DOHH2 (cell line): ENCODE results near the gene ZFYVE9.

Experiments used
- EZH2phosphoT487 ChIP-seq: fragments of 200-600 bp; sonication (generic); IDR thresholded peaks from 2 replicates; pipeline ENCODE4 v1.6.1; 2017; ENCODE audit warnings: borderline replicate concordance, mild to moderate bottlenecking, antibody characterized with exemption, low read length, moderate library complexity, mixed read lengths
- TF ChIP-seq, protein P1 (sequence below): fragments of 200-600 bp; sonication (generic); IDR thresholded peaks from one replicate; pipeline ENCODE4 v1.5.1; 2014; ENCODE audit warnings: antibody characterized with exemption, mild to moderate bottlenecking, low read depth, low read length; ENCODE audit not compliant: poor library complexity, severe bottlenecking

DNA sequence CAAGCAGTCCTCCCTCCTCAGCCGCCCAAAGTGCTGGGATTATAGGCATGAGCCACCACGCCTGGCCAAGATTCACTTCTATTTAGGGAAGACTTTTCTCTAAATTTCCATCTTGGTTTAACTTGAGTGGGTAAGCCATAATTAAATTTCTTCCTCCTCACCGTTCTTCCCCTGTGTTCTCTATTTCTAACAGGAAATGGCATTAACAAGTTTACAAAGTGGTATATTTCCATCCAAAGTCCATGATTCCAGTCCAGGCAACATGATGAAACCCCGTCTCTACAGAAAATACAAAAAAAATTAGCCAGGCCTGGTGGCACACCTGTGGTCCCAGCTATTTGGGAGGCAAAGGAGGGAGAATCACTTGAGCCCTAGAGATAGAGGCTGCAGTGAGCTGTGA is 92.1 kb downstream of the ZFYVE9 start:
- TF ChIP-seq, protein P1, sequence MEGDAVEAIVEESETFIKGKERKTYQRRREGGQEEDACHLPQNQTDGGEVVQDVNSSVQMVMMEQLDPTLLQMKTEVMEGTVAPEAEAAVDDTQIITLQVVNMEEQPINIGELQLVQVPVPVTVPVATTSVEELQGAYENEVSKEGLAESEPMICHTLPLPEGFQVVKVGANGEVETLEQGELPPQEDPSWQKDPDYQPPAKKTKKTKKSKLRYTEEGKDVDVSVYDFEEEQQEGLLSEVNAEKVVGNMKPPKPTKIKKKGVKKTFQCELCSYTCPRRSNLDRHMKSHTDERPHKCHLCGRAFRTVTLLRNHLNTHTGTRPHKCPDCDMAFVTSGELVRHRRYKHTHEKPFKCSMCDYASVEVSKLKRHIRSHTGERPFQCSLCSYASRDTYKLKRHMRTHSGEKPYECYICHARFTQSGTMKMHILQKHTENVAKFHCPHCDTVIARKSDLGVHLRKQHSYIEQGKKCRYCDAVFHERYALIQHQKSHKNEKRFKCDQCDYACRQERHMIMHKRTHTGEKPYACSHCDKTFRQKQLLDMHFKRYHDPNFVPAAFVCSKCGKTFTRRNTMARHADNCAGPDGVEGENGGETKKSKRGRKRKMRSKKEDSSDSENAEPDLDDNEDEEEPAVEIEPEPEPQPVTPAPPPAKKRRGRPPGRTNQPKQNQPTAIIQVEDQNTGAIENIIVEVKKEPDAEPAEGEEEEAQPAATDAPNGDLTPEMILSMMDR, result no peak
- TF ChIP-seq EZH2phosphoT487, result no peak
